ENCODE data around the gene RAB29. TPM values are rescaled to one million over a fixed set of nuclear protein-coding genes. Genes with fewer than 3 reads are reported as not detected.

RAB29 gene
- total RNA-seq, 8 experiments from 2014 or later = 1.6 to 26.2 (median 6.6) TPM

GRCh38 chr1:205791568-205792180, 16.4 kb upstream of the RAB29 start:
- peaks cover 0 to 12% of the 10 kb centered on the region in 2 donors for H3K4me1 ChIP-seq (replicated peaks in 1 of 2)
- in situ Hi-C loops (cut with MboI; ENCODE audit: low pct_unique_long_range_greater_than_20kb in 2 of 9, low sequenced_read_pairs in 9 of 9, unreplicated experiment in 9 of 9) = loop anchor here in 3 of 9 experiments (10.0 to 25.0 kb wide), 3 partner anchors 123 to 321 kb away; partner anchors contain the start of gene AVPR1B (in 1 of the 3)
- no peak overlapping the region for H3K4me3 ChIP-seq
- peak; percentile 54 to 94 (median 90) for ATAC-seq (replicated peaks in 6 of 8)
- 20 to 100% (median 60%) methylated on average over 1 to 5 of the region's 5 CpGs; no CpG with 5 or more reads in 1 of the 10 experiments for WGBS, 10 experiments
- no peak overlapping the region for H3K27ac ChIP-seq

GRCh38 chr1:205787287-205787916, 12.1 kb upstream of the RAB29 start:
- H3K4me3 ChIP-seq = no peak overlapping the region
- H3K27ac ChIP-seq = no peak overlapping the region
- 57 to 100% (median 89%) methylated on average over 1 to 10 of the region's 10 CpGs; no CpG with 5 or more reads in 1 of the 10 experiments for WGBS, 10 experiments
- in situ Hi-C loops (cut with MboI; ENCODE audit: low pct_unique_long_range_greater_than_20kb in 2 of 9, low sequenced_read_pairs in 9 of 9, unreplicated experiment in 9 of 9) = loop anchor here in 3 of 9 experiments (25.0 kb wide), 2 partner anchors 175 to 325 kb away; partner anchors contain the start of gene AVPR1B (in 1 of the 3)
- no peak for ATAC-seq (replicated peaks in 6 of 8)
- peaks cover 0 to 8% of the 10 kb centered on the region in 2 donors for H3K4me1 ChIP-seq (replicated peaks in 1 of 2)

- in situ Hi-C loops (cut with MboI; ENCODE audit: low pct_unique_long_range_greater_than_20kb in 2 of 9, low sequenced_read_pairs in 9 of 9, unreplicated experiment in 9 of 9) = loop anchor here in 3 of 9 experiments (25.0 kb wide), 2 partner anchors 176 to 326 kb away; partner anchors contain the start of gene AVPR1B (in 1 of the 3)
- H3K4me1 ChIP-seq (replicated peaks in 1 of 2) = no peaks in the 10 kb centered on the region
- no peak overlapping the region for H3K27ac ChIP-seq
- ATAC-seq (replicated peaks in 6 of 8) = no peak
- H3K4me3 ChIP-seq = no peak overlapping the region
- WGBS, 10 experiments = 0 to 86% (median 63%) methylated on average over 1 to 4 of the region's 4 CpGs; no CpG with 5 or more reads in 1 of the 10 experiments
These were observed 11.3 kb upstream of the RAB29 start for GRCh38 chr1:205786601-205787000.

DNA sequence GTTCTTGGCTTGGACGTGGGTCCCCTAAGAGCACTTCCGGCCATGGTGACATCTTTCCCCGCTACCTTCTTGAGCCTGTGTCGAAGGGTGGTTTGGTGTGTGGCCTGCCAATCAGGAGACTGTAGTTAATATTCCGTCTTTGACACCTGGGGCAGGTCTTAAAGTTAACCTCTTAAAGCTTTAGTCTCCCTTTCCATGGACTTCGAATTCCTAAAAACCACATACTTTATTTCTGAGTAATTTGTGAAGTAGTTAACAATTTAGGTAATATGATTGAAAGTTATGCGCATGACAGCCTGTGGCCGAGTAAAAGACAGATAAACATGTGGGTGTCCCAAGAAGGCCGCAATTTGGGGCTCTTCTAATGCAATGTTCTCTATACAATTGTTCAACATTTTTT, 10.2 kb upstream of the RAB29 start:
- no peak for ATAC-seq (replicated peaks in 6 of 8)
- H3K4me1 ChIP-seq (replicated peaks in 1 of 2) = no peaks in the 10 kb centered on the region
- no peak overlapping the region for H3K27ac ChIP-seq
- in situ Hi-C loops (cut with MboI; ENCODE audit: low pct_unique_long_range_greater_than_20kb in 2 of 9, low sequenced_read_pairs in 9 of 9, unreplicated experiment in 9 of 9) = loop anchor here in 3 of 9 experiments (25.0 kb wide), 2 partner anchors 177 to 327 kb away; partner anchors contain the start of gene AVPR1B (in 1 of the 3)
- H3K4me3 ChIP-seq = no peak overlapping the region
- WGBS, 10 experiments = 53 to 100% (median 89%) methylated on average over 4 to 8 of the region's 9 CpGs; no CpG with 5 or more reads in 1 of the 10 experiments

- 53 to 100% (median 92%) methylated on average over 1 to 4 of the region's 4 CpGs; no CpG with 5 or more reads in 5 of the 10 experiments for WGBS, 10 experiments
- no peak overlapping the region for H3K4me3 ChIP-seq
- H3K27ac ChIP-seq = no peak overlapping the region
- ATAC-seq (replicated peaks in 6 of 8) = no peak
- in situ Hi-C loops (cut with MboI; ENCODE audit: low pct_unique_long_range_greater_than_20kb in 2 of 9, low sequenced_read_pairs in 9 of 9, unreplicated experiment in 9 of 9) = loop anchor here in 3 of 9 experiments (25.0 kb wide), 2 partner anchors 178 to 328 kb away; partner anchors contain the start of gene AVPR1B (in 1 of the 3)
- H3K4me1 ChIP-seq (replicated peaks in 1 of 2) = no peaks in the 10 kb centered on the region
These were observed 8.6 kb upstream of the RAB29 start for GRCh38 chr1:205783904-205784303.

GRCh38 chr1:205783433-205783795, 8.1 kb upstream of the RAB29 start:
- Histone ChIP-seq H3K4me3 (no peak overlapping the region), H3K27ac (no peak overlapping the region), H3K4me1 (replicated peaks in 1 of 2) (no peaks in the 10 kb centered on the region)
- in situ Hi-C loops (cut with MboI; ENCODE audit: low pct_unique_long_range_greater_than_20kb in 2 of 9, low sequenced_read_pairs in 9 of 9, unreplicated experiment in 9 of 9) = loop anchor here in 3 of 9 experiments (25.0 kb wide), 2 partner anchors 179 to 329 kb away; partner anchors contain the start of gene AVPR1B (in 1 of the 3)
- ATAC-seq (replicated peaks in 6 of 8) = no peak

DNA sequence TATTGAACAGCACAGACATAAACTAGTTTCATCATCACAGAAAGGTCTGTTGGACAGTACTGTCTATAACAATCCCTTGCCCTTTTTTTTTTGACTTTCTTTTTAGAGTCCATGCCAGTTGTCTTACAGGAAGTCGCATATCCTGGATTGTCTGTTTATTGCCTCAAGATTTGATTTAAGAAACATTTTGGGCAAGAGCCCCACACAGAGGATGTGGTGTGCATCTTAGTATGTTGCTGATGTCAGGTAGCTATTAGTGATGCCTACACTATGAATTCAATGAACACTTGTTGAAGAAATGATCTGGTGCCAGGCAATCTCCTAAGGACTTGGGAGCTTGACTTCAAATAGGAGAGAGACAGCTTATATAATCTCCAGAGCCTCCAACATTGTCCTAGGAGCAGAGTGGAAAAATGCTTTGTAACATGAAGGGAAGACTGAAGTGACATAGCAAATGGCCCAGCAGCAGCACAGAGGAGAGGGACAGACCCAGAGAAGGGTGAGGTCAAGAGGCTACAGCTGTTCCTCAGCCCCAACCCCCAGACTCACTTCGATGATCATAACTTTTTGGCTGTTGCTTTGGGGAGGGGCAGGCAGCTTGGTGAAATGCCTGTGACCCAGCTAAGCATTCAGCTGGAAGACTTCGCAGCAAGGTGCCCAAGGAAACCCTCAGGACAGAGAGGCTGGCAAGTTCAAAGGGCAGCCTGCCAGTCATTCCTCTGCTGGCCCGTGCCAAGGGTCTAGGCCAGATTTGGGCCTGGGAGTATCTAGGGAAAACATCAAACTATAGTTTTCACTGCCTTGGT, 7.5 kb upstream of the RAB29 start:
- H3K4me1 ChIP-seq (replicated peaks in 1 of 2) = no peaks in the 10 kb centered on the region
- no peak overlapping the region for H3K4me3 ChIP-seq
- 0 to 86% (median 70%) methylated on average over 1 to 4 of the region's 4 CpGs; no CpG with 5 or more reads in 2 of the 10 experiments for WGBS, 10 experiments
- ATAC-seq (replicated peaks in 6 of 8) = no peak
- no peak overlapping the region for H3K27ac ChIP-seq
- in situ Hi-C loops (cut with MboI; ENCODE audit: low pct_unique_long_range_greater_than_20kb in 2 of 9, low sequenced_read_pairs in 9 of 9, unreplicated experiment in 9 of 9) = loop anchor here in 3 of 9 experiments (25.0 kb wide), 2 partner anchors 179 to 329 kb away; partner anchors contain the start of gene AVPR1B (in 1 of the 3)

DNA sequence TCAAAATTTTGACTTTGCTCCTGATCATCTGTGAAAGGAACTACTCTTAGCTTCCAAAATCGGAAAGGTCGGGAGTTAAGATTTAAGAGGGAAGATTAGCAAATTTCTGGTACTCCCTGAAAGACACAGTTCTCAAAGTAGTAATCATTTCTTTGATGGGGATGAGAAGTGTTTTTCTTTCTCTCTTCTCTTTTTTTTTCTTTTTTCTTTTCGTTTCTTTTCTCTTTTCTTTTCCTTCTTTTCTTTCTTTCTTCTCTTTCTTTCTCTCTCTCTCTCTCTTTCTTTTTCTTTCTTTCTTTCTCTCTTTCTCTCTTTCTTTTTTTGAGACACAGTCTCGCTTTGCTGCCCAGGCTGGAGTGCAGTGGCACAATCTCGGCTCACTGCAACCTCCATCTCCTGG, 5.1 kb upstream of the RAB29 start:
- H3K4me3 ChIP-seq = no peak overlapping the region
- H3K27ac ChIP-seq = no peak overlapping the region
- in situ Hi-C loops (cut with MboI; ENCODE audit: low pct_unique_long_range_greater_than_20kb in 2 of 9, low sequenced_read_pairs in 9 of 9, unreplicated experiment in 9 of 9) = loop anchor here in 3 of 9 experiments (25.0 kb wide), 2 partner anchors 182 to 332 kb away; partner anchors contain the start of gene AVPR1B (in 1 of the 3)
- no peaks in the 10 kb centered on the region for H3K4me1 ChIP-seq (replicated peaks in 1 of 2)
- WGBS, 10 experiments = 40 to 100% (median 84%) methylated on average over 1 to 5 of the region's 5 CpGs
- ATAC-seq (replicated peaks in 6 of 8) = no peak

GRCh38 chr1:205777994-205778393, 2.7 kb upstream of the RAB29 start:
- in situ Hi-C loops (cut with MboI; ENCODE audit: low pct_unique_long_range_greater_than_20kb in 2 of 9, low sequenced_read_pairs in 9 of 9, unreplicated experiment in 9 of 9) = loop anchor here in 3 of 9 experiments (25.0 kb wide), 2 partner anchors 184 to 334 kb away; partner anchors contain the start of gene AVPR1B (in 1 of the 3)
- ATAC-seq (replicated peaks in 6 of 8) = no peak

DNA sequence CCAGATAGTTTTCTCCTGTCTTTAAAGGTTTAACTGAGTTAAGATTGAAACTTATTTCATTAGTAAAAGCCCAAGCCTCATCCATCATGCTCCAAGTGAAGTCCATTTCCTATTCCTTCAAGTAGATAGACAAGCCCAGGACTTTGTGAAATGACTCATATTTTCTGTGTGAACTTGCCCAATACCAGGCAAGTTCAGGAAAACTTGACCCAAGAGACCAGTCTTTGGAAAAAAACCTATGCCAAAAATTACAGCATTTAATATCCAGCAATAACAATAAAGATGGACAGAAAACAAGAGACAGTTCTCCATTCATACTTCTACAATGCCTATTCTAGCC, 405 bp upstream of the RAB29 start:
- Histone ChIP-seq H3K4me1 (replicated peaks in 1 of 2) (peaks cover 0 to 4% of the 10 kb centered on the region in 2 donors), H3K4me3 (peak overlapping the region in 3 of 5 donors; percentile 57 to 58 (median 57)), H3K27ac (no peak overlapping the region)
- ATAC-seq (replicated peaks in 6 of 8) = peak in 2 of 8 experiments; percentile 23 to 30
- in situ Hi-C loops (cut with MboI; ENCODE audit: low pct_unique_long_range_greater_than_20kb in 2 of 9, low sequenced_read_pairs in 9 of 9, unreplicated experiment in 9 of 9) = loop anchor here in 3 of 9 experiments (25.0 kb wide), 2 partner anchors 187 to 337 kb away; partner anchors contain the start of gene AVPR1B (in 1 of the 3)

More at GRCh38 chr1:205777994-205778393, 2.7 kb upstream of the RAB29 start:
- peaks cover 0 to 4% of the 10 kb centered on the region in 2 donors for H3K4me1 ChIP-seq (replicated peaks in 1 of 2)
- 50 to 100% (median 90%) methylated on average over 1 to 2 of the region's 2 CpGs; no CpG with 5 or more reads in 7 of the 10 experiments for WGBS, 10 experiments
- no peak overlapping the region for H3K4me3 ChIP-seq
- no peak overlapping the region for H3K27ac ChIP-seq

DNA sequence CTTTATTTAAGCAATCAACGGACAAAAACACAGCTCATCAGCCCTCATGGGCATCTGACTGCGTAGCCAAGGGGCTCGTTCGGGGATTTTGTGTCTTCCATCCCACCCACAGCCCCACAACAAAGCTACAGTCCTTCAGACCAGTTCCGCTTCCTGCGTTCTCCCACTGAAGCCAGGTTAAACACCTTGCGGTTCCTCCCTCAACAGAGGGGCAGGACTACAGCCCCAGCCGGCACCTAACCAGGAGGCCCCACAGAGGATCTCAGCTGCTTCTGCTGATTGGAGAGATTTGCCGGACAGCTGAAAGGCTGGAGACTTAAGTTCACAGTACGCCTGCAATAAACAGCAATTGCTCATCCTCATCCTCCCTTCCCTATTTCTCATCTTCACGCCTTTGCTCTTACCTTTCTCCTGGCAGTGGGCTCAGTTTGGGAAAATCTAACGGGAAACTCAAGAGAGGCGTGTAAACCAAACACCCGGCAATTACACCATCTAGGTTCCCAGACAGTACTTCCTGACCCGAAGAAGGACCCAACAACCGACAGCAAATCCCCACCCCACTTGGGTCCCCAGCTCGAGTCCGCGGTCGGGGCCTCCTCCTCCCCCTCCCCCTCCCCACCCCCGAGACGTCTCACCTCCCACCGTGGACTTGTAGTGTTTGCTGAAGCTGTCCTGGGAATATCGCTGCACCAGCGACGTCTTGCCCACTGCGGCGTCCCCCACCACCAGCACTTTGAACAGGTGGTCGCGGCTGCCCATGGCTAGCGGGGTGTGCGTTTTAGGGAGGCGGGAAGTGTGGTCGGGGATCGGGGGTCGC, 876 bp downstream of the RAB29 start:
- peaks cover 0 to 4% of the 10 kb centered on the region in 2 donors for H3K4me1 ChIP-seq (replicated peaks in 1 of 2)
- H3K27ac ChIP-seq = no peak overlapping the region
- in situ Hi-C loops (cut with MboI; ENCODE audit: low pct_unique_long_range_greater_than_20kb in 2 of 9, low sequenced_read_pairs in 9 of 9, unreplicated experiment in 9 of 9) = loop anchor here in 3 of 9 experiments (25.0 kb wide), 2 partner anchors 188 to 338 kb away; partner anchors contain the start of gene AVPR1B (in 1 of the 3)
- WGBS, 10 experiments = 7 to 80% (median 22%) methylated on average over 1 to 22 of the region's 36 CpGs; no CpG with 5 or more reads in 1 of the 10 experiments
- peak; percentile 10 to 54 (median 44) for ATAC-seq (replicated peaks in 6 of 8)
- peak overlapping the region; percentile 57 to 63 (median 58) for H3K4me3 ChIP-seq
